NCI-H1417 (cell line): ENCODE data around the gene GPHA2.

Source experiments
- DNase-seq, 3 experiments: peaks; one replicate each; lab custom pipeline; 2025; lab: John Stamatoyannopoulos, UW

The GPHA2 gene

GRCh38 chr11:64930340-64930739, 5.4 kb downstream of the GPHA2 start:
- no peak for DNase-seq

- no peak for DNase-seq
These were observed 6.1 kb downstream of the GPHA2 start for GRCh38 chr11:64929625-64930024.

GRCh38 chr11:64928957-64929356, 6.7 kb downstream of the GPHA2 start:
- no peak for DNase-seq

GRCh38 chr11:64926689-64927088, 9.0 kb downstream of the GPHA2 start:
- no peak for DNase-seq

GRCh38 chr11:64925536-64926436, 9.9 kb downstream of the GPHA2 start:
- DNase-seq: no peak

- DNase-seq: peak in 2 of 3 experiments; percentile 34 to 36
These were observed 10.8 kb downstream of the GPHA2 start for GRCh38 chr11:64924910-64925284.

- DNase-seq: peak; percentile 85 to 91 (median 88)
These were observed 11.5 kb downstream of the GPHA2 start, which contains the start of gene PPP2R5B for GRCh38 chr11:64923944-64924909. PPP2R5B (plus strand) TSS chr11:64924689; CDS start chr11:64925735, 1,046 bp downstream.

GRCh38 chr11:64923151-64923661, 12.5 kb downstream of the GPHA2 start:
- no peak for DNase-seq

GRCh38 chr11:64921384-64921783, 14.3 kb downstream of the GPHA2 start:
- DNase-seq: no peak

- DNase-seq: no peak
These were observed 15.6 kb downstream of the GPHA2 start for GRCh38 chr11:64920124-64920523.

GRCh38 chr11:64919627-64920026, 16.1 kb downstream of the GPHA2 start:
- no peak for DNase-seq

- DNase-seq: peak in 1 of 3 experiments; percentile 51
These were observed 17.7 kb downstream of the GPHA2 start for GRCh38 chr11:64918017-64918416.

- DNase-seq: no peak
These were observed 18.1 kb downstream of the GPHA2 start for GRCh38 chr11:64917663-64917995.

GRCh38 chr11:64916775-64917662, 18.7 kb downstream of the GPHA2 start, which contains the start of gene ATG2A:
ATG2A (minus strand) TSS chr11:64917209; CDS start chr11:64917135, 74 bp downstream.
- peak; percentile 99 to 100 (median 99) for DNase-seq

GRCh38 chr11:64916040-64916774, 19.5 kb downstream of the GPHA2 start:
- DNase-seq: peak in 2 of 3 experiments; percentile 33 to 59

- no peak for DNase-seq
These were observed 20.3 kb downstream of the GPHA2 start for GRCh38 chr11:64915376-64915887.

- DNase-seq: no peak
These were observed 21.6 kb downstream of the GPHA2 start for GRCh38 chr11:64914123-64914522.

- no peak for DNase-seq
These were observed 22.4 kb downstream of the GPHA2 start for GRCh38 chr11:64913171-64913727.

- DNase-seq: no peak
These were observed 24.0 kb downstream of the GPHA2 start for GRCh38 chr11:64911689-64912088.

GRCh38 chr11:64911142-64911541, 24.6 kb downstream of the GPHA2 start:
- DNase-seq: no peak
